ENCODE measurements around the gene POC1B.

GRCh38 chr12:89386138-89386537 lies 139.7 kb downstream of the POC1B start:
- TF ChIP-seq POLR2A (IDR thresholded peaks at IDR 0.05) (no peak), CTCF (IDR thresholded peaks at IDR 0.05) (no peak)

Data from gastroesophageal sphincter (tissue), 3 donors.